ENCODE results near the gene BEST4. TPM values are rescaled to one million over a fixed set of nuclear protein-coding genes. Genes with fewer than 3 reads are reported as not detected.
"Not testable (repeated sequence)": the region's sequence is repeated elsewhere in the genome, so short reads cannot be mapped to it uniquely, and the experiment has no call there.

The BEST4 gene
- total RNA-seq, 1 experiment from 2014 or later: not detected

- peak; percentile 75 for DNase-seq (ENCODE audit: low read depth)
Observed at GRCh38 chr1:44802306-44803061, 14.5 kb upstream of the BEST4 start.

GRCh38 chr1:44801491-44802305 lies 13.7 kb upstream of the BEST4 start:
- no peak for DNase-seq (ENCODE audit: low read depth)

GRCh38 chr1:44799770-44800584 lies 12.0 kb upstream of the BEST4 start, which contains the start of gene PLK3:
Gene PLK3 (plus strand): TSS chr1:44800377. CDS start chr1:44800464, 87 bp downstream.
- peak; percentile 97 for DNase-seq (ENCODE audit: low read depth)

GRCh38 chr1:44798481-44799365 lies 10.8 kb upstream of the BEST4 start:
- no peak for DNase-seq (ENCODE audit: low read depth)

GRCh38 chr1:44797886-44798285 lies 9.9 kb upstream of the BEST4 start:
- not testable (repeated sequence) for DNase-seq (ENCODE audit: low read depth)

GRCh38 chr1:44792736-44793502 lies 4.9 kb upstream of the BEST4 start:
- no peak for DNase-seq (ENCODE audit: low read depth)

- no peak for DNase-seq (ENCODE audit: low read depth)
Observed at GRCh38 chr1:44790968-44791801, 3.2 kb upstream of the BEST4 start.

GRCh38 chr1:44787506-44787905 lies 464 bp downstream of the BEST4 start:
- no peak for DNase-seq (ENCODE audit: low read depth)

GRCh38 chr1:44786841-44787426 lies 1.0 kb downstream of the BEST4 start:
- no peak for DNase-seq (ENCODE audit: low read depth)

- no peak for DNase-seq (ENCODE audit: low read depth)
Observed at GRCh38 chr1:44786138-44786840, 1.7 kb downstream of the BEST4 start.

GRCh38 chr1:44785501-44786137 lies 2.4 kb downstream of the BEST4 start:
- no peak for DNase-seq (ENCODE audit: low read depth)

GRCh38 chr1:44785029-44785380 lies 3.0 kb downstream of the BEST4 start:
- DNase-seq (ENCODE audit: low read depth): no peak

GRCh38 chr1:44784094-44785028 lies 3.6 kb downstream of the BEST4 start:
- DNase-seq (ENCODE audit: low read depth): no peak

- DNase-seq (ENCODE audit: low read depth): no peak
Observed at GRCh38 chr1:44783697-44784093, 4.3 kb downstream of the BEST4 start.

GRCh38 chr1:44780583-44781121 lies 7.3 kb downstream of the BEST4 start:
- no peak for DNase-seq (ENCODE audit: low read depth)
